Stimulated activated naive B cell treated with anti-CD40 and anti-IgM and Interleukin-4, amounts not matched to agents 10 μg/mL and 1 μg/mL and 100 μg/mL, for 72 hours (primary cell): Measurements from ENCODE around the gene PLCH2.

Source experiments
- ATAC-seq, 2 donors: fragments of 150-1000 bp; cut with Tn5 transposase; replicated peaks; 2 replicates each; pipeline ENCODE4 v1.10.0; 2021; ENCODE audit warnings: moderate library complexity in 1 of 2
- DNase-seq: peaks from one replicate; pipeline ENCODE4 v3.0.0; 2021
- H3K27ac Mint-ChIP-seq: one replicate; pipeline ENCODE4 v1.8.0; 2022; ENCODE audit warnings: mild to moderate bottlenecking, mixed read lengths
- H3K27me3 Mint-ChIP-seq, 2 donors: one replicate each; pipeline ENCODE4 v1.8.0; 2022; ENCODE audit warnings: mixed read lengths in 2 of 2
- H3K36me3 Mint-ChIP-seq, 2 donors: one replicate each; pipeline ENCODE4 v1.8.0; 2022; ENCODE audit warnings: mixed read lengths in 2 of 2, mild to moderate bottlenecking in 1 of 2
- H3K4me1 Mint-ChIP-seq, 2 donors: one replicate each; pipeline ENCODE4 v1.8.0; 2022; ENCODE audit warnings: mixed read lengths in 2 of 2, mild to moderate bottlenecking in 1 of 2
- H3K4me3 Mint-ChIP-seq, 2 donors: one replicate each; pipeline ENCODE4 v1.8.0; 2022; ENCODE audit warnings: mild to moderate bottlenecking in 2 of 2, mixed read lengths in 2 of 2, moderate library complexity in 1 of 2
- H3K9me3 Mint-ChIP-seq, 2 donors: one replicate each; pipeline ENCODE4 v1.8.0; 2022; ENCODE audit warnings: mixed read lengths in 2 of 2, mild to moderate bottlenecking in 1 of 2

The PLCH2 gene

DNA sequence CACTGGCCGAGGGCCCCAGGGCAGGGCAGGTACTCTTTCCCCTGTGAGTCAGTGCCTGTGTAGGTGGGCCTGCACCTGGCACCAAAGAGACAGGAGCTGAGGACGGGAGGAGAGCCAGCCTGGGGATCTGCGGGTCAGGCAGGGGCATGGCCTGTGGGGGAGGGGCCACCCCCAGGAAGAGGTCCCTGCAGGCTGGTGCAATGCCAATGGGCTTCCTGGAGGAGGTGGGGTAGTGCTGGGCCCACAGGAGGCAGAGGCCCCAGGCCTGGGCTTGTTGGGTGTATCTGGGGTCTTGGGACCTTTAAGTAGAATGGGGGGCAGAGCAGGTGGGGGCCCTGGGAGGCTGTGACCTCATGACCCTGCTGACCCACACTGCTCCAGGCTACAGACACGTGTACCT is 23.2 kb downstream of the PLCH2 start:
- ATAC-seq: no peak
- no peaks in the 10 kb centered on the region for H3K27me3 Mint-ChIP-seq
- no peaks in the 10 kb centered on the region for H3K36me3 Mint-ChIP-seq
- no peak overlapping the region for H3K4me3 Mint-ChIP-seq
- H3K4me1 Mint-ChIP-seq: peaks cover 37 to 68% of the 10 kb centered on the region in 2 donors
- DNase-seq: no peak
- H3K9me3 Mint-ChIP-seq: no peaks in the 10 kb centered on the region
- H3K27ac Mint-ChIP-seq: no peak overlapping the region

DNA sequence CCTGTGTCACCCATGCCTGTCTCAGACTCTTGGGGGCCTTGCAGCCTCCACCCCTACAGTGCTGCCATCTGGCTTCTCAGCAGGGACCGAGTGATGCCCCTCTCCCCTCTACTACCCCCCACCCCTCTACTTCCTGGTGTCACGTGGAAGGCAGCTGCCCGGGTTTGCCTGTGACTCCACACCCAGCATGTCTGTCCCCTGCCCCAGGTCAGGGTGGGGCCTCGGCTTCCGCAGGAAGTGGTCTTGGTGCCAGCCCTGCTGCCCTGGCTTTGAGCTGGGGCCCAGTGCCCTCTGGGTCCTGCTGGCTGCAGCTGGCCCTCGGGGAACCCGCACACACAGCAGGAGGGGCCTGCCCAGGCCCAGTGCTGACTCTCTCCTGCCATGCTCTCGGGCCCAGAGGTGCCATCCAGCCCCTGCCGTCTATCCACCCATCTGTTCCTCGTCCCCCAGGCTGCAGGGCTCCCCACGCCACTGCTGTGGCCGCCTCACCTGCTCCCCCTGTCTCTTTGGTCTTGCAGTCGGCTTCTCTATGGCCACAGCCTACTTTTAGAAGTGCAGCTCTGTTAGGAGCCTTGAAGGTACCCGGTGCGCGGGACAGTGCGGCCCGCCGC is 24.0 kb downstream of the PLCH2 start:
- Mint-ChIP-seq H3K27me3 (no peaks in the 10 kb centered on the region), H3K4me3 (no peak overlapping the region), H3K27ac (peak overlapping the region; percentile 87), H3K4me1 (peaks cover 32 to 60% of the 10 kb centered on the region in 2 donors), H3K9me3 (no peaks in the 10 kb centered on the region), H3K36me3 (no peaks in the 10 kb centered on the region)
- DNase-seq: no peak
- peak in 1 of 2 donors; percentile 8 for ATAC-seq

GRCh38 chr1:2501041-2501819 is 25.1 kb downstream of the PLCH2 start:
- H3K27me3 Mint-ChIP-seq: no peaks in the 10 kb centered on the region
- H3K27ac Mint-ChIP-seq: no peak overlapping the region
- H3K4me3 Mint-ChIP-seq: no peak overlapping the region
- ATAC-seq (no peak), DNase-seq (no peak)
- peaks cover 27 to 49% of the 10 kb centered on the region in 2 donors for H3K4me1 Mint-ChIP-seq
- H3K36me3 Mint-ChIP-seq: peaks cover 0 to 2% of the 10 kb centered on the region in 2 donors
- H3K9me3 Mint-ChIP-seq: no peaks in the 10 kb centered on the region

DNA sequence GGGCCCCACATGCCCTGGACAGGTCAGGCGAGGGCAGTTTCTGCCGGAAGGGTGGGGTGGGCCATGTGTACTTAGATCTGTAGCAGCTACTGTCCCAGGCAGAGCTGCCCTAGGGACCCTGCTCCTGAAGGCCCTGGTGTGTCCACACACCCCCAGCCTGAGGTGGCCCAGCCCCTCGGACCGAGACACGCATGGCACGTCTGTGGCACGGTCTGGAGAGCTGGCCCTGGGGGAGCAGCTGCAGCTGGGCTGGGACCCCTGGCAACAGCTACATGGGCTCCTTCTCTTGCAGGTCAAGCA is 25.7 kb downstream of the PLCH2 start:
- no peak for ATAC-seq
- H3K36me3 Mint-ChIP-seq: peaks cover 0 to 2% of the 10 kb centered on the region in 2 donors
- no peak overlapping the region for H3K27ac Mint-ChIP-seq
- no peak for DNase-seq
- H3K9me3 Mint-ChIP-seq: no peaks in the 10 kb centered on the region
- H3K27me3 Mint-ChIP-seq: no peaks in the 10 kb centered on the region
- peaks cover 22 to 43% of the 10 kb centered on the region in 2 donors for H3K4me1 Mint-ChIP-seq
- H3K4me3 Mint-ChIP-seq: no peak overlapping the region

DNA sequence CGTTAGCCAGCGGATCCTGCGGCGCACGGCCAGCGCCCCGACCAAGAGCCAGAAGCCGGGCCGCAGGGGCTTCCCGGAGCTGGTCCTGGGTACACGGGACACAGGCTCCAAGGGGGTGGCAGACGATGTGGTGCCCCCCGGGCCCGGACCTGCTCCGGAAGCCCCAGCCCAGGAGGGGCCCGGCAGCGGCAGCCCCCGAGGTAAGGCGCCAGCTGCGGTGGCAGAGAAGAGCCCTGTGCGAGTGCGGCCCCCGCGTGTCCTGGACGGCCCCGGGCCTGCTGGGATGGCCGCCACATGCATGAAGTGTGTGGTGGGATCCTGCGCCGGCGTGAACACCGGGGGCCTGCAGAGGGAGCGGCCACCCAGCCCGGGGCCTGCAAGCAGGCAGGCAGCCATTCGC is 26.1 kb downstream of the PLCH2 start:
- Mint-ChIP-seq H3K36me3 (peaks cover 0 to 2% of the 10 kb centered on the region in 2 donors), H3K27me3 (no peaks in the 10 kb centered on the region), H3K9me3 (no peaks in the 10 kb centered on the region), H3K27ac (no peak overlapping the region), H3K4me1 (peaks cover 18 to 39% of the 10 kb centered on the region in 2 donors), H3K4me3 (no peak overlapping the region)
- DNase-seq (no peak), ATAC-seq (no peak)

DNA sequence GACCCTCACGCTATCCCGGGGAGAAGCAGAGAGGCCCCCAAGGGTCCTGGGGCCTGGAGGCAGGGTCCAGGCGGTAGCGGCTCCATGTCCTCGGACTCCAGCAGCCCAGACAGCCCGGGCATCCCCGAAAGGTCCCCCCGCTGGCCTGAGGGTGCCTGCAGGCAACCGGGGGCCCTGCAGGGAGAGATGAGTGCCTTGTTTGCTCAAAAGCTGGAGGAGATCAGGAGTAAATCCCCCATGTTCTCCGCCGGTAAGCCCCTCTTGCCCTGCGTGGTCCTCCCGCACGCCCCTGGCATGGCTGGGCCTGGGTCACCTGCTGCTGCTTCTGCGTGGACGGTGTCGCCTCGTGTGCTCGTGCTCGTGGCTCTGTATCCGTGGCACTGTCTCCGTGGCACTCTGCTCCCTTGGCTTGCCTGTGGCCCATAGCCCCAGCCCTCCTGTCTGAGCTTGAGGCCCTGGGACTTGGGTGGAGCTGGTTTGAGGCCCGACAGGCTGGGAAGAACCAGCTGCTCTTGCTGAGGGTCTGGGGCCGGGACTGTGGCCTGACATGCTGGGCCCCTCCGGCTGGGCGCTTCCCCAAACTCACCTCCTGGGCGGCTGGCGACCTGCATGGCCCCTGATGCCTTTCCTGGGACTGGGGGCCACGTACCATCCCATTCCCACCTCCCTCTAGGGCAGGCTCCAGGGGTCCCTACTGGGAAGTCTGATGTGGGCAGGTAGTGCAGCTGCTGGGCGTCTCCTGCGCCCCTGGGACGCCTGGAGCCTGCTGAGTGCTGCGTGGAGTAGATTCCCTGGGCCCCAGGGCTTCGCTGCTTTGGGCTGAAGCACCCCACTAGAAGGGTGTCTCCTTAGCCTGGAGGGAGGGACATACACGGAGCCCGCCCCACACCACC is 26.8 kb downstream of the PLCH2 start:
- H3K36me3 Mint-ChIP-seq: peaks cover 0 to 2% of the 10 kb centered on the region in 2 donors
- ATAC-seq (no peak), DNase-seq (no peak)
- peaks cover 15 to 32% of the 10 kb centered on the region in 2 donors for H3K4me1 Mint-ChIP-seq
- no peaks in the 10 kb centered on the region for H3K27me3 Mint-ChIP-seq
- H3K9me3 Mint-ChIP-seq: no peaks in the 10 kb centered on the region
- H3K4me3 Mint-ChIP-seq: no peak overlapping the region
- H3K27ac Mint-ChIP-seq: no peak overlapping the region

DNA sequence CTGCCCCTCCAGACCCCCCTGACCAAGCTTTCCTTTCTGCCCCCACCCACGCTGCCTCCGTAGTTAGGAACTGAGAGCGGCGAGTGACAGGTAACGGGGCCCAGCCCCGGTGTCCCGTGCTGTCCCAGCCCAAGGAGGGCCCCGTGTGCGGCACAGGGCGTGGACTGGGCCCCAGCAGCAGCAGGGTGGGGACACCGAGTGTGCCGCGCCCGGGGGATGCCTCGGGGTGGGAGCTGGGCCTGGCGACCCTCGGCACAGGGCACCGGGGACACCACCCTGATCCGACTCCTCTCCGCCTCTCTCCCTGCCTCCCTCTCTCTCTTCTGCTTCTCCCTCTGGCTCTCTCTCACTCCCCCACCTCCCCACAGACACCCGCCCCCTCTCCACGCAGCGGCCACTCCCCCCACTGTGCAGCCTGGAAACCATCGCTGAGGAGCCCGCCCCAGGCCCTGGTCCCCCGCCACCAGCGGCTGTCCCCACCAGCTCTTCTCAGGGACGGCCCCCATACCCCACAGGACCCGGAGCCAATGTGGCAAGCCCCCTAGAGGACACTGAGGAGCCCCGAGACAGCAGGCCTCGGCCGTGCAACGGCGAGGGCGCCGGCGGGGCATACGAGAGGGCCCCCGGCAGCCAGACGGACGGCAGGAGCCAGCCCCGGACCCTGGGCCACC is 27.6 kb downstream of the PLCH2 start:
- Mint-ChIP-seq H3K4me3 (no peak overlapping the region), H3K36me3 (peaks cover under 1 to 3% of the 10 kb centered on the region in 2 donors), H3K4me1 (peaks cover 12 to 27% of the 10 kb centered on the region in 2 donors), H3K27ac (no peak overlapping the region), H3K9me3 (no peaks in the 10 kb centered on the region), H3K27me3 (no peaks in the 10 kb centered on the region)
- DNase-seq: no peak
- ATAC-seq: no peak

DNA sequence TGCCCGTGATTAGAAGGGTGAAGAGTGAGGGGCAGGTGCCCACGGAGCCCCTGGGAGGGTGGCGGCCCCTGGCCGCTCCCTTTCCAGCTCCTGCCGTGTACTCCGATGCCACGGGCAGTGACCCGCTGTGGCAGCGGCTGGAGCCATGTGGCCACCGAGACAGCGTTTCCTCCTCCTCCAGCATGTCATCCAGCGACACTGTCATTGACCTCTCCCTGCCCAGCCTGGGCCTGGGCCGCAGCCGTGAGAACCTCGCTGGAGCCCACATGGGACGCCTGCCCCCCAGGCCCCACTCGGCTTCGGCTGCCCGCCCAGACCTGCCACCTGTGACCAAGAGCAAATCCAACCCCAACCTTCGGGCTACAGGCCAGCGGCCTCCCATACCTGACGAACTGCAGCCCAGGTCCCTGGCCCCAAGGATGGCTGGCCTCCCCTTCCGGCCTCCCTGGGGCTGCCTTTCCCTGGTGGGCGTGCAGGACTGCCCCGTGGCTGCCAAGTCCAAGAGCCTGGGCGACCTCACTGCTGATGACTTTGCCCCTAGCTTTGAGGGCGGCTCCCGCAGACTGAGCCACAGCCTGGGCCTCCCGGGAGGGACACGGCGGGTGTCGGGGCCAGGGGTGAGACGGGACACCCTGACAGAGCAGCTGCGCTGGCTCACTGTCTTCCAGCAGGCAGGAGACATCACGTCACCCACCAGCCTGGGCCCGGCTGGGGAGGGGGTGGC is 28.3 kb downstream of the PLCH2 start:
- H3K4me3 Mint-ChIP-seq: peak overlapping the region in 1 of 2 donors; percentile 6
- peaks cover 7 to 8% of the 10 kb centered on the region in 2 donors for H3K36me3 Mint-ChIP-seq
- H3K9me3 Mint-ChIP-seq: no peaks in the 10 kb centered on the region
- no peak for DNase-seq
- peaks cover 7 to 20% of the 10 kb centered on the region in 2 donors for H3K4me1 Mint-ChIP-seq
- no peaks in the 10 kb centered on the region for H3K27me3 Mint-ChIP-seq
- ATAC-seq: no peak
- no peak overlapping the region for H3K27ac Mint-ChIP-seq

DNA sequence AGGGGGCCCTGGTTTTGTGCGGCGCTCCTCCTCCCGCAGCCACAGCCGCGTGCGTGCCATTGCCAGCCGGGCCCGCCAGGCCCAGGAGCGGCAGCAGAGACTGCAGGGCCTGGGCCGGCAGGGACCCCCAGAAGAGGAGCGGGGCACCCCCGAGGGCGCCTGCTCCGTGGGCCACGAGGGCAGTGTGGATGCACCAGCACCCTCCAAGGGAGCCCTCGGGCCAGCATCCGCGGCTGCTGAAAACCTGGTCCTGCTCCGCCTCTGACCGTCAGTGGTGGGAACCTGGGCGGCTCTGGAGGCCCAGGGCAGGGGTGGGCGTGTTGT is 28.8 kb downstream of the PLCH2 start:
- no peak for DNase-seq
- no peak for ATAC-seq
- no peak overlapping the region for H3K27ac Mint-ChIP-seq
- no peaks in the 10 kb centered on the region for H3K9me3 Mint-ChIP-seq
- H3K36me3 Mint-ChIP-seq: peaks cover 10 to 13% of the 10 kb centered on the region in 2 donors
- H3K27me3 Mint-ChIP-seq: no peaks in the 10 kb centered on the region
- no peak overlapping the region for H3K4me3 Mint-ChIP-seq
- H3K4me1 Mint-ChIP-seq: peaks cover 6 to 15% of the 10 kb centered on the region in 2 donors

- Mint-ChIP-seq H3K27ac (no peak overlapping the region), H3K9me3 (no peaks in the 10 kb centered on the region), H3K4me3 (no peak overlapping the region), H3K4me1 (peaks cover 0 to 9% of the 10 kb centered on the region in 2 donors), H3K27me3 (no peaks in the 10 kb centered on the region), H3K36me3 (peaks cover 12 to 18% of the 10 kb centered on the region in 2 donors)
- DNase-seq: no peak
- ATAC-seq: no peak
Observed at GRCh38 chr1:2505461-2505994, 29.4 kb downstream of the PLCH2 start.

GRCh38 chr1:2506007-2506860 is 30.1 kb downstream of the PLCH2 start:
- H3K36me3 Mint-ChIP-seq: peaks cover 16 to 19% of the 10 kb centered on the region in 2 donors
- ATAC-seq: peak; percentile 8 to 25
- no peaks in the 10 kb centered on the region for H3K27me3 Mint-ChIP-seq
- no peaks in the 10 kb centered on the region for H3K9me3 Mint-ChIP-seq
- H3K27ac Mint-ChIP-seq: no peak overlapping the region
- DNase-seq: no peak
- H3K4me3 Mint-ChIP-seq: no peak overlapping the region
- peaks cover 0 to 2% of the 10 kb centered on the region in 2 donors for H3K4me1 Mint-ChIP-seq

DNA sequence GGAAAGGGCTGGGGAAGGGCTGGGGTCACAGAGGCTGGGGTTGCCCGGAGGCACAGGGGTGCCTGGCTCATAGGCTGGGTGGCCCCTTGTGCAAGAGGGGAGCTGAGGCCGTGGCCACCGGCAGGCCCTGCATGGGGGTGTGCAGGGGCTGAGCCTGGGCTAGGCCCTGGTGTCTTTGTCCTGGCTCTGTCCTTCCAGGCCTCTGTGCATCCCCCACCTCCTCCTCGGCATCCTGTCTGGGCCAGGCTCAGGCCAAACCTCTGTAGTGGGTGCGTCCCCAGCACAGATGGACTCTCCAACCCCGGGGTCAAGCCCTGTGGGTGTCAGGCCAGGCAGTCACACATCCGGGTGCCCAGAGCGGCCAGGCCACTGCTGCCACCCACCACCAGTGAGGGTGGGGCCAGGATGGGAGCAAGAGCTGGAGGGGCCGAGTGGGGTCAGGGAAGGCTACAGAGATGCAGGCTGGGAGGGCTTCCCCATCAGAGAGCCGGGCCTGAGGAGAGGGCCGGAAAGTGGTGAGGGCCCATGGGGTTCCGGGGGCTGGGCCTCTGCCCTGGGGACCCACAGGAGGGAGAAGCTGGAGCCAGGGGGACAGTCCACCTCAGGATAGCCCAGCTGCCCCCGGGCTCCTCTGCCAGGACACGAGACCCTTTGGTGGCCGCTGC is 30.9 kb downstream of the PLCH2 start:
- H3K9me3 Mint-ChIP-seq: no peaks in the 10 kb centered on the region
- H3K4me1 Mint-ChIP-seq: no peaks in the 10 kb centered on the region
- H3K27me3 Mint-ChIP-seq: no peaks in the 10 kb centered on the region
- H3K27ac Mint-ChIP-seq: no peak overlapping the region
- peaks cover 21 to 23% of the 10 kb centered on the region in 2 donors for H3K36me3 Mint-ChIP-seq
- H3K4me3 Mint-ChIP-seq: no peak overlapping the region
- DNase-seq (no peak), ATAC-seq (no peak)
